ES-I3 (cell line): ENCODE data around the gene YWHAB.

Source experiments
- H3K36me3 ChIP-seq: 2 replicates; pipeline ENCODE4 v1.6.1; 2013; ENCODE audit warnings: mild to moderate bottlenecking, low read length, control low read depth, moderate library complexity; ENCODE audit not compliant: insufficient read depth
- H3K4me1 ChIP-seq: 2 replicates; pipeline ENCODE4 v1.6.1; 2013; ENCODE audit warnings: mild to moderate bottlenecking, control low read depth, low read length; ENCODE audit not compliant: insufficient read depth
- H3K9ac ChIP-seq: 2 replicates; pipeline ENCODE4 v1.6.1; 2013; ENCODE audit warnings: low read depth, mild to moderate bottlenecking, low read length, moderate library complexity
- H3K9me3 ChIP-seq: 2 replicates; pipeline ENCODE4 v1.6.1; 2013; ENCODE audit warnings: mild to moderate bottlenecking, low read length, moderate library complexity; ENCODE audit not compliant: control insufficient read depth, insufficient read depth

YWHAB gene

GRCh38 chr20:44885392-44886265 lies at the start of gene YWHAB:
Gene YWHAB (plus strand): TSS chr20:44885705. CDS start chr20:44901534, 15,829 bp downstream.
- Histone ChIP-seq H3K9ac (peak within 1 kb of the TSS; percentile 99), H3K9me3 (no peaks in the 10 kb centered on the region), H3K4me1 (peaks cover 10% of the 10 kb centered on the region; the same call in 1 of the 2 replicates), H3K36me3 (no peaks in the 10 kb centered on the region)

- Histone ChIP-seq H3K36me3 (no peaks in the 10 kb centered on the region), H3K9ac (no peak overlapping the region), H3K9me3 (peaks cover 5% of the 10 kb centered on the region; the same call in 1 of the 2 replicates), H3K4me1 (no peaks in the 10 kb centered on the region; the same call in 1 of the 2 replicates)
These were observed 48.8 kb upstream of the YWHAB start for GRCh38 chr20:44836601-44837120.

- Histone ChIP-seq H3K9ac (no peak overlapping the region), H3K36me3 (no peaks in the 10 kb centered on the region), H3K9me3 (peaks cover 5% of the 10 kb centered on the region; the same call in 1 of the 2 replicates), H3K4me1 (no peaks in the 10 kb centered on the region; the same call in 1 of the 2 replicates)
These were observed 47.6 kb upstream of the YWHAB start for GRCh38 chr20:44837946-44838345.

GRCh38 chr20:44838521-44838920 lies 47.0 kb upstream of the YWHAB start:
- H3K36me3 ChIP-seq = no peaks in the 10 kb centered on the region
- H3K4me1 ChIP-seq = no peaks in the 10 kb centered on the region; the same call in 1 of the 2 replicates
- peaks cover 5% of the 10 kb centered on the region; the same call in 1 of the 2 replicates for H3K9me3 ChIP-seq
- no peak overlapping the region for H3K9ac ChIP-seq

- no peaks in the 10 kb centered on the region; the same call in 1 of the 2 replicates for H3K4me1 ChIP-seq
- H3K9ac ChIP-seq = no peak overlapping the region
- H3K9me3 ChIP-seq = peaks cover 5% of the 10 kb centered on the region; the same call in 1 of the 2 replicates
- H3K36me3 ChIP-seq = no peaks in the 10 kb centered on the region
These were observed 46.0 kb upstream of the YWHAB start for GRCh38 chr20:44839481-44839880.

GRCh38 chr20:44840826-44841225 lies 44.7 kb upstream of the YWHAB start:
- H3K4me1 ChIP-seq = no peaks in the 10 kb centered on the region; the same call in 1 of the 2 replicates
- no peak overlapping the region for H3K9ac ChIP-seq
- H3K9me3 ChIP-seq = peaks cover 5% of the 10 kb centered on the region; the same call in 1 of the 2 replicates
- H3K36me3 ChIP-seq = no peaks in the 10 kb centered on the region

GRCh38 chr20:44841955-44842354 lies 43.5 kb upstream of the YWHAB start:
- Histone ChIP-seq H3K36me3 (no peaks in the 10 kb centered on the region), H3K9ac (no peak overlapping the region), H3K9me3 (peaks cover 5% of the 10 kb centered on the region; the same call in 1 of the 2 replicates), H3K4me1 (no peaks in the 10 kb centered on the region)

- no peaks in the 10 kb centered on the region for H3K36me3 ChIP-seq
- no peak overlapping the region for H3K9ac ChIP-seq
- peaks cover 5% of the 10 kb centered on the region; the same call in 1 of the 2 replicates for H3K9me3 ChIP-seq
- no peaks in the 10 kb centered on the region for H3K4me1 ChIP-seq
These were observed 41.6 kb upstream of the YWHAB start for GRCh38 chr20:44843876-44844275.

- H3K4me1 ChIP-seq = no peaks in the 10 kb centered on the region
- H3K9ac ChIP-seq = no peak overlapping the region
- no peaks in the 10 kb centered on the region; the same call in 1 of the 2 replicates for H3K9me3 ChIP-seq
- H3K36me3 ChIP-seq = no peaks in the 10 kb centered on the region
These were observed 37.1 kb upstream of the YWHAB start for GRCh38 chr20:44848254-44849015.

- Histone ChIP-seq H3K4me1 (no peaks in the 10 kb centered on the region), H3K36me3 (no peaks in the 10 kb centered on the region), H3K9ac (no peak overlapping the region), H3K9me3 (no peaks in the 10 kb centered on the region; the same call in 1 of the 2 replicates)
These were observed 35.8 kb upstream of the YWHAB start for GRCh38 chr20:44849703-44850102.

- Histone ChIP-seq H3K36me3 (no peaks in the 10 kb centered on the region), H3K9me3 (no peaks in the 10 kb centered on the region; the same call in 1 of the 2 replicates), H3K9ac (no peak overlapping the region), H3K4me1 (no peaks in the 10 kb centered on the region)
These were observed 35.2 kb upstream of the YWHAB start for GRCh38 chr20:44850272-44850671.

- H3K9me3 ChIP-seq = no peaks in the 10 kb centered on the region; the same call in 1 of the 2 replicates
- no peaks in the 10 kb centered on the region for H3K4me1 ChIP-seq
- no peak overlapping the region for H3K9ac ChIP-seq
- H3K36me3 ChIP-seq = no peaks in the 10 kb centered on the region
These were observed 34.7 kb upstream of the YWHAB start for GRCh38 chr20:44850837-44851236.

GRCh38 chr20:44851545-44851944 lies 34.0 kb upstream of the YWHAB start:
- no peaks in the 10 kb centered on the region for H3K4me1 ChIP-seq
- no peaks in the 10 kb centered on the region; the same call in 1 of the 2 replicates for H3K9me3 ChIP-seq
- no peaks in the 10 kb centered on the region for H3K36me3 ChIP-seq
- H3K9ac ChIP-seq = no peak overlapping the region

GRCh38 chr20:44856442-44856841 lies 29.1 kb upstream of the YWHAB start:
- Histone ChIP-seq H3K9ac (no peak overlapping the region), H3K36me3 (no peaks in the 10 kb centered on the region), H3K4me1 (0 out of 2 replicates have a peak, but pooled peaks cover under 1% of the 10 kb centered on the region), H3K9me3 (no peaks in the 10 kb centered on the region)
